Fibroblast of lung (primary cell): ENCODE results near the gene DOK3.

ENCODE experiments used
- EZH2 ChIP-seq: IDR thresholded peaks from 2 replicates; pipeline ENCODE4 v1.5.1; 2012; ENCODE audit warnings: low read length, control low read depth, mild to moderate bottlenecking; ENCODE audit errors: missing control alignments
- TF ChIP-seq, protein P1 (sequence below), 2 donors: IDR thresholded peaks in 1 of 2; conservative IDR thresholded peaks in 1 of 2; 1 replicate in 1 of 2; 2 replicates in 1 of 2; pipeline ENCODE4 v1.5.1; 2011 to 2012; ENCODE audit warnings: low read length in 2 of 2, control low read depth in 1 of 2, inconsistent platforms in 1 of 2, low read depth in 1 of 2, mild to moderate bottlenecking in 1 of 2

DNA sequence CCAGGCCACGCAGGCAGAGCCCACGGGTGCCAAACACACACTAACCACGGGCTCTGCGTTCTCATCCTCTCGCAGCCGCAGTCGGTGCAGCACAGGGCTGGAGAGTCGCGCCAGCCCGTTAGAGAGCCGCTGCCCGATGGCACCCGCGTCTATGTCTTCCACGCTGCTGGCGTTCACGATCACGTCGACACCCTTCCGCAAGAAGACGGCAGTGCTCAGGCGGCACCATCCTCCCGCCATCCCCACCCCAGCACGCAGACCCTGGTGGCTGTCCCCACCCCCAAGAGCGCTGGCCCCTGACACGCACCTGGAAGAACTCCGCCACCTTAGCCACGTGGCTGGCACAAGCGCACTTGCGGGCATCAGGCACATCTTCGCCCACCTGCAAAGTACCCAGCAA is 42.2 kb downstream of the DOK3 start:
- no peak for TF ChIP-seq EZH2
- TF ChIP-seq, protein P1, sequence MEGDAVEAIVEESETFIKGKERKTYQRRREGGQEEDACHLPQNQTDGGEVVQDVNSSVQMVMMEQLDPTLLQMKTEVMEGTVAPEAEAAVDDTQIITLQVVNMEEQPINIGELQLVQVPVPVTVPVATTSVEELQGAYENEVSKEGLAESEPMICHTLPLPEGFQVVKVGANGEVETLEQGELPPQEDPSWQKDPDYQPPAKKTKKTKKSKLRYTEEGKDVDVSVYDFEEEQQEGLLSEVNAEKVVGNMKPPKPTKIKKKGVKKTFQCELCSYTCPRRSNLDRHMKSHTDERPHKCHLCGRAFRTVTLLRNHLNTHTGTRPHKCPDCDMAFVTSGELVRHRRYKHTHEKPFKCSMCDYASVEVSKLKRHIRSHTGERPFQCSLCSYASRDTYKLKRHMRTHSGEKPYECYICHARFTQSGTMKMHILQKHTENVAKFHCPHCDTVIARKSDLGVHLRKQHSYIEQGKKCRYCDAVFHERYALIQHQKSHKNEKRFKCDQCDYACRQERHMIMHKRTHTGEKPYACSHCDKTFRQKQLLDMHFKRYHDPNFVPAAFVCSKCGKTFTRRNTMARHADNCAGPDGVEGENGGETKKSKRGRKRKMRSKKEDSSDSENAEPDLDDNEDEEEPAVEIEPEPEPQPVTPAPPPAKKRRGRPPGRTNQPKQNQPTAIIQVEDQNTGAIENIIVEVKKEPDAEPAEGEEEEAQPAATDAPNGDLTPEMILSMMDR (conservative IDR thresholded peaks at IDR 0.05 in 1 of 2, IDR thresholded peaks at IDR 0.05 in 1 of 2; ENCODE audit: low read depth in 1 of 2, low read length in 2 of 2), result no peak
